ENCODE measurements around the gene CYP1A2.

DNA sequence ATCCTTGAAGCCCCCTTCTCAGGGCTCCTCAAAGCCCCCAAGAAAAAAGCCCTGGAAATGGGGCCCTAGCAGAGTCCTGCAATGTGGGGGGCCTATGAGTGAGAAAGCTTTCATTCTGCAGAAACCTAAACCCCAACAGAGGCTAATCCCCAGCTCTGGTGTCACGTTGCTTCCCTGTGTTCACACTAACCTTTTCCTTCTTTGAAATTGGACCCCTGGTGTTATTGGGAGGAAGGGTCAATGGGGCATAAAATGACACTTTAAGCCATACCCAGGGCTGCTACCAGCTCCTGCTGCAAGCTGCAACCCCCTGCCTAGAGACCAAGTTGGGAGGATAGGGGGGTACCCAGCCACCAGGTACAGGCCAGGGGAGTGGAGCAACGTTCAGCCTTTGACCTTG is 2.1 kb downstream of the CYP1A2 start:
- TF ChIP-seq EZH2 (IDR thresholded peaks at IDR 0.05; ENCODE audit: low read length, unreplicated experiment) (no peak), EZH2phosphoT487 (IDR thresholded peaks at IDR 0.05; ENCODE audit: borderline replicate concordance, low read length) (no peak)
